Mesothelial cell of epicardium (in vitro differentiated cells): Measurements from ENCODE around the gene CASP8AP2. TPM values are rescaled to one million over a fixed set of nuclear protein-coding genes. Genes with fewer than 3 reads are reported as not detected.
"Not testable (repeated sequence)": the region's sequence is repeated elsewhere in the genome, so short reads cannot be mapped to it uniquely, and the experiment has no call there.

Experiments used
- DNase-seq, 2 experiments: peaks; one replicate each; pipeline ENCODE4 v3.0.0; 2021; ENCODE audit warnings: low spot score in 2 of 2; ENCODE audit not compliant: unreplicated experiment in 2 of 2
- H3K27ac Mint-ChIP-seq: 2 replicates; pipeline ENCODE4 v1.8.0; 2021; ENCODE audit warnings: mixed read lengths
- H3K27me3 Mint-ChIP-seq: 2 replicates; pipeline ENCODE4 v1.8.0; 2021; ENCODE audit warnings: low read depth, mixed read lengths
- H3K36me3 Mint-ChIP-seq: 2 replicates; pipeline ENCODE4 v1.8.0; 2021; ENCODE audit warnings: mixed read lengths
- H3K4me1 Mint-ChIP-seq: 2 replicates; pipeline ENCODE4 v1.8.0; 2021; ENCODE audit warnings: mixed read lengths
- H3K4me3 Mint-ChIP-seq: 2 replicates; pipeline ENCODE4 v1.8.0; 2021; ENCODE audit warnings: mild to moderate bottlenecking, moderate library complexity, mixed read lengths
- H3K9me3 Mint-ChIP-seq: 2 replicates; pipeline ENCODE4 v1.8.0; 2021; ENCODE audit warnings: mixed read lengths
- total RNA-seq: library from RNA; stranded (reverse); gene quantifications from 3 replicates; pipeline ENCODE4 v1.2.1, GENCODE V29; 2021
- TF ChIP-seq, protein P1 (sequence below): fragments of 200-600 bp; sonication (generic); IDR thresholded peaks from one replicate; pipeline ENCODE4 v1.5.0; 2021; ENCODE audit warnings: antibody characterized with exemption; ENCODE audit not compliant: unreplicated experiment

The CASP8AP2 gene
- total RNA-seq, 1 donor from 2014 or later, result 23.4 TPM

DNA sequence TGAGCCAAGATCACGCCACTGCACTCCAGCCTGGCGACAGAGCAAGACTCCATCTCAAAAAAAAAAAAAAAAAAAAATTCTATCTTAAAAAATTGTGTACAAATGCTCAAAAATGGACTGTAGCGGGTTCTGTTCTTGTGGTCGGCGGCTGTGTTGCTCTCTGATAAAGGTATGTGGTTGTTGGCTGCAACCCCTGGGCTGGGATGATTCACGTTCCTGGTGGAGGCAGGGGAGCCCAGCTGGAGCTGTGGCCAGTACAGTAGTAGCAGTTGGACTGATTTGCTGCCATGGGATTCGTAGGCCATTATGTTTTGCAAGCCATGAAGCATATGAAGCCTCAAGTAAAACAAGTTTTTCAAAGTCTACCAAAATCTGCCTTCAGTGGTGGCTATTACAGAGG is 32.4 kb upstream of the CASP8AP2 start:
- Mint-ChIP-seq H3K27me3 (no peaks in the 10 kb centered on the region), H3K4me3 (no peak overlapping the region), H3K27ac (no peak overlapping the region), H3K36me3 (peaks cover 25% of the 10 kb centered on the region), H3K9me3 (no peaks in the 10 kb centered on the region), H3K4me1 (no peaks in the 10 kb centered on the region)
- TF ChIP-seq, protein P1, sequence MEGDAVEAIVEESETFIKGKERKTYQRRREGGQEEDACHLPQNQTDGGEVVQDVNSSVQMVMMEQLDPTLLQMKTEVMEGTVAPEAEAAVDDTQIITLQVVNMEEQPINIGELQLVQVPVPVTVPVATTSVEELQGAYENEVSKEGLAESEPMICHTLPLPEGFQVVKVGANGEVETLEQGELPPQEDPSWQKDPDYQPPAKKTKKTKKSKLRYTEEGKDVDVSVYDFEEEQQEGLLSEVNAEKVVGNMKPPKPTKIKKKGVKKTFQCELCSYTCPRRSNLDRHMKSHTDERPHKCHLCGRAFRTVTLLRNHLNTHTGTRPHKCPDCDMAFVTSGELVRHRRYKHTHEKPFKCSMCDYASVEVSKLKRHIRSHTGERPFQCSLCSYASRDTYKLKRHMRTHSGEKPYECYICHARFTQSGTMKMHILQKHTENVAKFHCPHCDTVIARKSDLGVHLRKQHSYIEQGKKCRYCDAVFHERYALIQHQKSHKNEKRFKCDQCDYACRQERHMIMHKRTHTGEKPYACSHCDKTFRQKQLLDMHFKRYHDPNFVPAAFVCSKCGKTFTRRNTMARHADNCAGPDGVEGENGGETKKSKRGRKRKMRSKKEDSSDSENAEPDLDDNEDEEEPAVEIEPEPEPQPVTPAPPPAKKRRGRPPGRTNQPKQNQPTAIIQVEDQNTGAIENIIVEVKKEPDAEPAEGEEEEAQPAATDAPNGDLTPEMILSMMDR, result no peak
- no peak for DNase-seq

GRCh38 chr6:89799096-89799495 is 30.6 kb upstream of the CASP8AP2 start:
- no peak overlapping the region for H3K4me3 Mint-ChIP-seq
- TF ChIP-seq, protein P1, result no peak
- no peak overlapping the region for H3K27ac Mint-ChIP-seq
- no peak for DNase-seq
- H3K9me3 Mint-ChIP-seq, result no peaks in the 10 kb centered on the region
- no peaks in the 10 kb centered on the region for H3K4me1 Mint-ChIP-seq
- H3K27me3 Mint-ChIP-seq, result no peaks in the 10 kb centered on the region
- peaks cover 18% of the 10 kb centered on the region for H3K36me3 Mint-ChIP-seq

DNA sequence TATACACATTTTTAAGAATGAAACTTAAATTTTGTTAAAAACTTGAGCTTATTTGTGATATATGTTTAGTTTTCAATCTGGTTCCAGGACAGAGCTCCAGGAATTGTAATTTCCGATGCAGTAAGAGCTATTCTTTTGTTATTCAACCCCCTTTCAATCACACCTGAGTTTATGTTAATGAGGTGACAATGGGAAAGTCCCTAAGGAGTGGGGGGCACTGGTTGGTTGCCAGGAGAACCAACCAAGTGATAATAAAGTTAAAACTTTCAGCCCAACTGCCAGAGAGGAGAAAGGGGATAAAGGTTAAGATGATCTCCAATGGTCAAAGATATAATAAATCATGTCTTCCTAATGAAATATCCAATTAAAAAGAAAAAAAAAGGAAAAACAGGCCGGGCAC is 29.9 kb upstream of the CASP8AP2 start:
- no peak overlapping the region for H3K4me3 Mint-ChIP-seq
- H3K36me3 Mint-ChIP-seq, result peaks cover 18% of the 10 kb centered on the region
- H3K27ac Mint-ChIP-seq, result no peak overlapping the region

GRCh38 chr6:89803271-89803670 is 26.4 kb upstream of the CASP8AP2 start:
- H3K4me1 Mint-ChIP-seq, result no peaks in the 10 kb centered on the region
- peaks cover 12% of the 10 kb centered on the region for H3K36me3 Mint-ChIP-seq
- no peaks in the 10 kb centered on the region for H3K9me3 Mint-ChIP-seq
- H3K27ac Mint-ChIP-seq, result no peak overlapping the region
- no peak for DNase-seq
- no peaks in the 10 kb centered on the region for H3K27me3 Mint-ChIP-seq
- TF ChIP-seq, protein P1, result no peak
- no peak overlapping the region for H3K4me3 Mint-ChIP-seq

More for the DNA sequence above, 29.9 kb upstream of the CASP8AP2 start:
- Mint-ChIP-seq H3K27me3 (no peaks in the 10 kb centered on the region), H3K9me3 (no peaks in the 10 kb centered on the region), H3K4me1 (no peaks in the 10 kb centered on the region)
- TF ChIP-seq, protein P1, result no peak
- DNase-seq, result no peak

DNA sequence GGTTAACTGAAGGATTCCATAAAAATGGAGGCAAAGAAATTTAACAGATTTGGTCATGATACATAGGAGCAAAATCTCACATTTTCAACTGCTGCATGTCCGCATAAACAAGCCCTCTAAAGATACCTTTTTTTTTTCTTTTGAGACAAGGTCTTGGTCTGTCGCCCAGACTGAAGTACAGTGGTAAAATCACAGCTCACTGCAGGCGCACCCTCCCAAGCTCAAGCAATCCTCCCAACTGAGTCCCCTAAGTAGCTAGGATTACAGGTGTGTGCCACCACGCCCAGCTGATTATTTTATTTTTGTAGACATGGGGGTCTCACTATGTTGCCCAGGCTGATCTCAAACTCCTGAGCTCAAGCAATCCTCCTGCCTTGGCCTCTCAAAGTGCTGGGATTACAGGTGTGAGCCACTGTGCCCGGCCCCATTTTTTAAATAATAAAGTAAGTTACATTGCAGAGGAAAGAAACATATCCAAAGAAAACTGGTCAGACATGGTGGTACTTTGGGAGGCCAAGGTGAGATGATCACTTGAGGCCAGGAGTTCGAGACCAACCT is 23.8 kb upstream of the CASP8AP2 start:
- no peak for DNase-seq
- TF ChIP-seq, protein P1, result no peak
- Mint-ChIP-seq H3K36me3 (peaks cover 2% of the 10 kb centered on the region), H3K27ac (no peak overlapping the region), H3K9me3 (no peaks in the 10 kb centered on the region), H3K27me3 (no peaks in the 10 kb centered on the region), H3K4me3 (no peak overlapping the region), H3K4me1 (no peaks in the 10 kb centered on the region)

DNA sequence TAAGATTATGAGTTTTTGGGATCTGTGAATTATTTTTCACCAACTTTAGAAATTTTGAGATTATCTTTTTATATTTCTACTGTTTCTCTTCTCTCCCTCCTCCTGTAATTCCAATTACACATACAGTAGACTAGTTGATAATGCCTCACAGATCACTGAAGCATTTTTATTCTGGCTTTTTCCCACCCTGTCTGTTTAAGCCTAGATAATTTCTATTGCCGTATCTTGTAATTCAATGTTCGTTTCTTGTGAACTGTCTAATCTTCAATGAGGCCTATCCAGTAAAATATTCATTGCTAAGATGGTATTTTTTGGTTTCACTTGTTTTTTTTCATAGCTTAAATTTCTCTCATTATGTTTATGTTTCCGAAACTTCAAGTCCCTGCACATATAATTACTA is 22.1 kb upstream of the CASP8AP2 start:
- no peak overlapping the region for H3K27ac Mint-ChIP-seq
- H3K4me1 Mint-ChIP-seq, result no peaks in the 10 kb centered on the region

GRCh38 chr6:89813422-89813821 is 16.3 kb upstream of the CASP8AP2 start:
- not testable (repeated sequence) for H3K9me3 Mint-ChIP-seq, H3K27me3 Mint-ChIP-seq, H3K27ac Mint-ChIP-seq, DNase-seq, H3K4me1 Mint-ChIP-seq, H3K36me3 Mint-ChIP-seq, H3K4me3 Mint-ChIP-seq

More for the DNA sequence above, 22.1 kb upstream of the CASP8AP2 start:
- TF ChIP-seq, protein P1, result no peak
- Mint-ChIP-seq H3K36me3 (no peaks in the 10 kb centered on the region), H3K27me3 (no peaks in the 10 kb centered on the region), H3K9me3 (no peaks in the 10 kb centered on the region), H3K4me3 (no peak overlapping the region)
- DNase-seq, result no peak
